ENCODE data around the gene PODNL1.
A peak's percentile ranks its signal among the peaks of the same experiment; 100 is the strongest.

PODNL1 gene

GRCh38 chr19:13955662-13956364 is 17.6 kb upstream of the PODNL1 start:
- Histone ChIP-seq H3K36me3 (replicated peaks) (peaks cover 40% of the 10 kb centered on the region), H3K4me3 (ENCODE audit: low read depth, low read length) (no peak overlapping the region), H3K27ac (no peak overlapping the region), H3K27me3 (replicated peaks) (no peaks in the 10 kb centered on the region)
- in situ Hi-C loops (cut with HindIII; ENCODE audit: low pct_ligation_motif_present, low sequenced_read_pairs) = no loop called here
- TF ChIP-seq CTCF (IDR thresholded peaks at IDR 0.05; ENCODE audit: low read depth, low read length, missing control alignments) = no peak
- DNase-seq = no peak

GRCh38 chr19:13954185-13954584 is 16.0 kb upstream of the PODNL1 start:
- Histone ChIP-seq H3K27me3 (replicated peaks) (no peaks in the 10 kb centered on the region), H3K27ac (no peak overlapping the region), H3K36me3 (replicated peaks) (peaks cover 28% of the 10 kb centered on the region), H3K4me3 (ENCODE audit: low read depth, low read length) (no peak overlapping the region)
- DNase-seq = no peak
- no peak for TF ChIP-seq CTCF (IDR thresholded peaks at IDR 0.05; ENCODE audit: low read depth, low read length, missing control alignments)
- in situ Hi-C loops (cut with HindIII; ENCODE audit: low pct_ligation_motif_present, low sequenced_read_pairs) = no loop called here

- no peaks in the 10 kb centered on the region for H3K27me3 ChIP-seq (replicated peaks)
- peak; percentile 39 for TF ChIP-seq CTCF (IDR thresholded peaks at IDR 0.05; ENCODE audit: low read depth, low read length, missing control alignments)
- no peak overlapping the region for H3K27ac ChIP-seq
- H3K36me3 ChIP-seq (replicated peaks) = peaks cover 28% of the 10 kb centered on the region
- no peak for DNase-seq
- in situ Hi-C loops (cut with HindIII; ENCODE audit: low pct_ligation_motif_present, low sequenced_read_pairs) = no loop called here
- peak overlapping the region; percentile 72 for H3K4me3 ChIP-seq (ENCODE audit: low read depth, low read length)
Observed at GRCh38 chr19:13952931-13953531, 14.8 kb upstream of the PODNL1 start.

GRCh38 chr19:13952154-13952930 is 14.1 kb upstream of the PODNL1 start, which contains the start of gene DCAF15:
DCAF15 (plus strand) TSS chr19:13952509; CDS start chr19:13952513, 4 bp downstream.
- Histone ChIP-seq H3K27me3 (replicated peaks) (no peaks in the 10 kb centered on the region), H3K27ac (peak within 1 kb of the TSS; percentile 34), H3K36me3 (replicated peaks) (peaks cover 28% of the 10 kb centered on the region), H3K4me3 (ENCODE audit: low read depth, low read length) (peak within 1 kb of the TSS; percentile 72)
- TF ChIP-seq CTCF (IDR thresholded peaks at IDR 0.05; ENCODE audit: low read depth, low read length, missing control alignments) = no peak
- in situ Hi-C loops (cut with HindIII; ENCODE audit: low pct_ligation_motif_present, low sequenced_read_pairs) = no loop called here
- peak; percentile 100 for DNase-seq

- TF ChIP-seq CTCF (IDR thresholded peaks at IDR 0.05; ENCODE audit: low read depth, low read length, missing control alignments) = no peak
- in situ Hi-C loops (cut with HindIII; ENCODE audit: low pct_ligation_motif_present, low sequenced_read_pairs) = no loop called here
- Histone ChIP-seq H3K36me3 (replicated peaks) (peaks cover 23% of the 10 kb centered on the region), H3K4me3 (ENCODE audit: low read depth, low read length) (peak overlapping the region; percentile 56), H3K27ac (no peak overlapping the region), H3K27me3 (replicated peaks) (no peaks in the 10 kb centered on the region)
- DNase-seq = no peak
Observed at GRCh38 chr19:13951799-13952153, 13.6 kb upstream of the PODNL1 start.
